ENCODE results near the gene TNIK.
"Not testable (repeated sequence)": the region's sequence is repeated elsewhere in the genome, so short reads cannot be mapped to it uniquely, and the experiment has no call there.

DNA sequence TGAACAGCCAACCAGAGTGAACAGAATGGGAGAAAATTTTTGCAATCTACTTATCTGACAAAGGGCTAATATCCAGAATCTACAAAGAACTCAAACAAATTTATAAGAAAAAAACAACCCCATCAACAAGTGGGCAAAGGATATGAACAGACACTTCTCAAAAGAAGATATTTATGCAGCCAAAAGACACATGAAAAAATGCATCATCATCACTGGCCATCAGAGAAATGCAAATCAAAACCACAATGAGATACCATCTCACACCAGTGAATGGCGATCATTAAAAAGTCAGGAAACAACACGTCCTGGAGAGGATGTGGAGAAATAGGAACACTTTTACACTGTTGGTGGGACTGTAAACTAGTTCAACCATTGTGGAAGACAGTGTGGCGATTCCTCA lies 341.2 kb downstream of the TNIK start:
- TF ChIP-seq, protein P1, sequence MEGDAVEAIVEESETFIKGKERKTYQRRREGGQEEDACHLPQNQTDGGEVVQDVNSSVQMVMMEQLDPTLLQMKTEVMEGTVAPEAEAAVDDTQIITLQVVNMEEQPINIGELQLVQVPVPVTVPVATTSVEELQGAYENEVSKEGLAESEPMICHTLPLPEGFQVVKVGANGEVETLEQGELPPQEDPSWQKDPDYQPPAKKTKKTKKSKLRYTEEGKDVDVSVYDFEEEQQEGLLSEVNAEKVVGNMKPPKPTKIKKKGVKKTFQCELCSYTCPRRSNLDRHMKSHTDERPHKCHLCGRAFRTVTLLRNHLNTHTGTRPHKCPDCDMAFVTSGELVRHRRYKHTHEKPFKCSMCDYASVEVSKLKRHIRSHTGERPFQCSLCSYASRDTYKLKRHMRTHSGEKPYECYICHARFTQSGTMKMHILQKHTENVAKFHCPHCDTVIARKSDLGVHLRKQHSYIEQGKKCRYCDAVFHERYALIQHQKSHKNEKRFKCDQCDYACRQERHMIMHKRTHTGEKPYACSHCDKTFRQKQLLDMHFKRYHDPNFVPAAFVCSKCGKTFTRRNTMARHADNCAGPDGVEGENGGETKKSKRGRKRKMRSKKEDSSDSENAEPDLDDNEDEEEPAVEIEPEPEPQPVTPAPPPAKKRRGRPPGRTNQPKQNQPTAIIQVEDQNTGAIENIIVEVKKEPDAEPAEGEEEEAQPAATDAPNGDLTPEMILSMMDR (IDR thresholded peaks at IDR 0.05; ENCODE audit: low read depth, low read length): not testable (repeated sequence)
- TF ChIP-seq, protein P2, sequence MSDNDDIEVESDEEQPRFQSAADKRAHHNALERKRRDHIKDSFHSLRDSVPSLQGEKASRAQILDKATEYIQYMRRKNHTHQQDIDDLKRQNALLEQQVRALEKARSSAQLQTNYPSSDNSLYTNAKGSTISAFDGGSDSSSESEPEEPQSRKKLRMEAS (IDR thresholded peaks at IDR 0.05; ENCODE audit: low read depth, low read length): not testable (repeated sequence)

Measured in NB4 (cell line).